ENCODE measurements around the gene MAG. TPM values are rescaled to one million over a fixed set of nuclear protein-coding genes. Genes with fewer than 3 reads are reported as not detected.

Gene MAG
- total and polyA plus RNA-seq, 2 of the 13 experiments (the other 11 are each of a cell fraction or from before 2014, with no cell fraction given) = 0.20 to 1.3 TPM

DNA sequence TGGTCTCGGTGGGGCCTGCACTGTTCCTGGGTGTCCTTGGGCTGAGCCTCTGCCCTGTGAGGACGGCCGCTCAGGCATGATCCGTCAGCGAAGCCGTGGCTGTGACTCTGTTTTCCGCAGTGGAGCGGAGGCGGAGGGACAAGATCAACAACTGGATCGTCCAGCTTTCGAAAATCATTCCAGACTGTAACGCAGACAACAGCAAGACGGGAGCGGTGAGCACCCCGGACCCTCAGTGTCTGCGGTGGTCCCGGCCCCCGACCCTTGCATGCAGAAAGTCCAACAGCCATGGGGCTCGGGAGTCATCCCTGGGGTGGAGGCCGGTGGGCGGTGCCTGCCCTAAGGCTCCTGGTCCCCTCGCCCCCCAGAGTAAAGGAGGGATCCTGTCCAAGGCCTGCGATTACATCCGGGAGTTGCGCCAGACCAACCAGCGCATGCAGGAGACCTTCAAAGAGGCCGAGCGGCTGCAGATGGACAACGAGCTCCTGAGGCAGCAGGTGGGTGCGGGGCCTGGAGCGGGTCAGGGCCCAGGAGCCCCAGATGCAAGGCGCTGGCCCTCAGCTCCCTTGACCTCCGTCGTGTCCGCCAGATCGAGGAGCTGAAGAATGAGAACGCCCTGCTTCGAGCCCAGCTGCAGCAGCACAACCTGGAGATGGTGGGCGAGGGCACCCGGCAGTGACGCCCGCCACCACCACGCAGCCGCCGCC lies 13.2 kb upstream of the MAG start:
- BruUV-seq (replicated peaks) = no TSS peak
- POLR2A ChIA-PET = interaction anchor here (1.2 to 3.4 kb wide), 2 partner anchors 9 to 14 kb away, joined by 3 to 10 read pairs; no protein-coding TSS in a partner anchor

GRCh38 chr19:35279374-35279773 lies 12.6 kb upstream of the MAG start:
- 81% methylated on average over 11 of the region's 11 CpGs for WGBS (ENCODE audit: low lambda C conversion rate)
- in situ Hi-C loops (cut with HindIII; ENCODE audit: extremely low pct_ligation_motif_present, low pct_unique_long_range_greater_than_20kb) = no loop called here
- ATAC-seq = no peak
- Histone ChIP-seq H3K9ac (ENCODE audit: insufficient read depth, low read depth, low read length) (no peak overlapping the region; the same call in 1 of the 2 replicates), H3K36me3 (replicated peaks in 1 of 2; ENCODE audit: control insufficient read depth in 1 of 2, insufficient read depth in 2 of 2, low read length in 2 of 2) (peaks cover 7 to 11% of the 10 kb centered on the region in 2 experiments; a peak in 3 of 5 replicates), H3K4me3 (replicated peaks in 1 of 3; ENCODE audit: insufficient read depth in 1 of 3, low read depth in 2 of 3, low read length in 3 of 3) (no peak overlapping the region), H2AFZ (ENCODE audit: low read length) (no peak overlapping the region), H3K27me3 (ENCODE audit: control insufficient read depth in 1 of 2, insufficient read depth in 2 of 2, low read length in 2 of 2) (no peaks in the 10 kb centered on the region), H3K4me2 (ENCODE audit: low read depth, low read length) (no peak overlapping the region), H3K27ac (ENCODE audit: extremely low read length, insufficient read depth, low read length) (peak overlapping the region; percentile 77), H3K9me3 (ENCODE audit: low read length) (no peaks in the 10 kb centered on the region), H3K79me2 (ENCODE audit: insufficient read depth, low read length) (no peaks in the 10 kb centered on the region), H4K20me1 (ENCODE audit: insufficient read depth, low read length) (no peaks in the 10 kb centered on the region), H3K4me1 (ENCODE audit: insufficient read depth, low read length) (peaks cover 52% of the 10 kb centered on the region)
- FAIRE-seq = no peak
- DNase-seq (ENCODE audit: low spot score) = no peak
- TSS peak; percentile 37 for BruUV-seq (replicated peaks)
- CTCF ChIA-PET (ENCODE audit: low intra/inter-chr PET ratio, low total read pairs) = no interaction called here
- TF ChIP-seq, protein P1, sequence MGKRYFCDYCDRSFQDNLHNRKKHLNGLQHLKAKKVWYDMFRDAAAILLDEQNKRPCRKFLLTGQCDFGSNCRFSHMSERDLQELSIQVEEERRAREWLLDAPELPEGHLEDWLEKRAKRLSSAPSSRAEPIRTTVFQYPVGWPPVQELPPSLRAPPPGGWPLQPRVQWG (CRISPR knock-in tag; IDR thresholded peaks at IDR 0.05; ENCODE audit: borderline replicate concordance, low read depth) = no peak
- TF ChIP-seq RFX5 (IDR thresholded peaks at IDR 0.05; ENCODE audit: low read depth, low read length) (no peak), HMGXB4 (CRISPR knock-in tag; IDR thresholded peaks at IDR 0.05; ENCODE audit: borderline replicate concordance in 1 of 2, low read depth in 1 of 2) (0 out of 4 replicates have a peak, but pooled peaks of 1 of the 2 experiments have one; percentile 3)
- POLR2A ChIA-PET = interaction anchor here (1.2 to 3.4 kb wide), 2 partner anchors 10 to 15 kb away, joined by 3 to 10 read pairs; no protein-coding TSS in a partner anchor
- intact Hi-C loops (cut with micrococcal nuclease; ENCODE audit: unreplicated experiment) = no loop called here

More for the DNA sequence above, 13.2 kb upstream of the MAG start:
- H3K4me2 ChIP-seq (ENCODE audit: low read depth, low read length) = no peak overlapping the region
- DNase-seq (ENCODE audit: low spot score) (no peak), FAIRE-seq (no peak), ATAC-seq (no peak)
- H3K9me3 ChIP-seq (ENCODE audit: low read length) = no peaks in the 10 kb centered on the region
- H2AFZ ChIP-seq (ENCODE audit: low read length) = no peak overlapping the region
- H3K27ac ChIP-seq (ENCODE audit: extremely low read length, insufficient read depth, low read length) = peak overlapping the region; percentile 77
- 97% methylated on average over 24 of the region's 45 CpGs for WGBS (ENCODE audit: low lambda C conversion rate)
- CTCF ChIA-PET (ENCODE audit: low intra/inter-chr PET ratio, low total read pairs) = no interaction called here
- intact Hi-C loops (cut with micrococcal nuclease; ENCODE audit: unreplicated experiment) = no loop called here
- H3K4me1 ChIP-seq (ENCODE audit: insufficient read depth, low read length) = peaks cover 46% of the 10 kb centered on the region
- in situ Hi-C loops (cut with HindIII; ENCODE audit: extremely low pct_ligation_motif_present, low pct_unique_long_range_greater_than_20kb) = no loop called here
- peak; percentile 63 for TF ChIP-seq RBFOX2 (IDR thresholded peaks at IDR 0.05; ENCODE audit: low read depth, low read length)
- TF ChIP-seq ZBTB38 (CRISPR knock-in tag; IDR thresholded peaks at IDR 0.05) = peak; percentile 74; the same call in 1 of the 2 replicates
- TF ChIP-seq ZKSCAN5 (CRISPR knock-in tag; IDR thresholded peaks at IDR 0.05) = no peak
- TF ChIP-seq RCOR2 (CRISPR knock-in tag; IDR thresholded peaks at IDR 0.05) = no peak
- peak; percentile 66 for TF ChIP-seq AGO2 (optimal IDR thresholded peaks at IDR 0.05; ENCODE audit: low read depth, low read length)
- peaks cover 13 to 17% of the 10 kb centered on the region in 2 experiments; a peak in 3 of 5 replicates for H3K36me3 ChIP-seq (replicated peaks in 1 of 2; ENCODE audit: control insufficient read depth in 1 of 2, insufficient read depth in 2 of 2, low read length in 2 of 2)
- H3K79me2 ChIP-seq (ENCODE audit: insufficient read depth, low read length) = no peaks in the 10 kb centered on the region
- H3K9ac ChIP-seq (ENCODE audit: insufficient read depth, low read depth, low read length) = no peak overlapping the region
- H3K27me3 ChIP-seq (ENCODE audit: control insufficient read depth in 1 of 2, insufficient read depth in 2 of 2, low read length in 2 of 2) = no peaks in the 10 kb centered on the region
- H4K20me1 ChIP-seq (ENCODE audit: insufficient read depth, low read length) = no peaks in the 10 kb centered on the region
- H3K4me3 ChIP-seq (replicated peaks in 1 of 3; ENCODE audit: insufficient read depth in 1 of 3, low read depth in 2 of 3, low read length in 3 of 3) = no peak overlapping the region
